NCI-H510A treated with DMSO at 0.1 percent for 48 hours (cell line): ENCODE results near the gene RPS6KA6.

ENCODE experiments used
- DNase-seq: peaks from one replicate; lab custom pipeline; 2025; lab: John Stamatoyannopoulos, UW

RPS6KA6 gene

DNA sequence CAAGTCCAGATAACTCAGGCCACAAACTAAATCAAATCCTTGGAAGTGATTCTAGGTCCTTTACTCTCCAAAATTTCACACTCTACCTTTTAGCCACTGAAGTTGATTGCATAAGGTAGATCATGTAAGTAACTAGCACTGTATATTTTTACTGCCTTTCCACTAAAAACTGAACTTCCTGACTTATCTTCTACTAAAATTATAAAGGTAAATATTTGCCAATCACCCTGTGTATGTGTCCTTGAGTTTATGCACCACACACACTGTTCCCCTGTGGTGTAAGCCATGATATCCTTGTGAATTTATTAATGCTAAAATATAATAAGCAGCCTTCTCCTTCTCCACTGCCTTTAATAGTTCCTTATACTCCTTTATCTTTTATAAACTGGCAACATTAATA lies 25.6 kb downstream of the RPS6KA6 start:
- DNase-seq = no peak

DNA sequence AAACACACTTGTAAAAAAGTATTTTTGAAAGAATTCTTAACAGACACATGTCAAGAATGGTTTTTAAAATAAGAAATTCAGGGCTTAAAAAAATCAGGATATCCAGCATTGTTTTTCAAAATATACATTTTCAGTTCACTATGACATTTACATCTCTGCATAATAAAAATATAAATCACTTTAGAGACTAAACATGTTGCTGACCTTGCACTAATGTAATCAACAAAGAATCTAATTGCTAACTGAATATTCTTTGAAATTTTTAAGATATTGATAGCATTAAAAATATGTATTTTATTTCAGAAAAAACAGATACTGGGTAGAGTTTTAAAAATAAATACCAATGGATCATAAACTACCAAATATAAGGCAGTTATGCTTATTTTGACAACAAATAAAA lies 26.4 kb downstream of the RPS6KA6 start:
- no peak for DNase-seq

DNA sequence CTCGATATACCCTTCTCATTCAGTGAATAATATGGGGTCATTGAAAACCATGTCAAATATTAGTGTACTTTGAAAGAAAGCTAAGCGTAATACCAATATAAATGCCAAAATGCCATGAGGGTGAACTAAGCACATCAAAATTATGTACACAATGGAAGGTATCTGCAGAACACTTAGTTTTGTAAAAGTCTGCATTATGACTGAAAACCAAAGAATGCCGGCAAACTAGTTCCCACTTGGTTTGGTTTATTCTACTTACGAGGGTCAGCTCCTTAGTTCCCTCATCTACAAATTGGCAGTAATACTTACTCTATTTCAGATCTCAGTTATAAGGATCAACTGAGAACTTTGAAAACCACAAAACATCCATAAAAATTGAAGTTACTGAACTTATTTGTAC lies 27.3 kb downstream of the RPS6KA6 start:
- no peak for DNase-seq

DNA sequence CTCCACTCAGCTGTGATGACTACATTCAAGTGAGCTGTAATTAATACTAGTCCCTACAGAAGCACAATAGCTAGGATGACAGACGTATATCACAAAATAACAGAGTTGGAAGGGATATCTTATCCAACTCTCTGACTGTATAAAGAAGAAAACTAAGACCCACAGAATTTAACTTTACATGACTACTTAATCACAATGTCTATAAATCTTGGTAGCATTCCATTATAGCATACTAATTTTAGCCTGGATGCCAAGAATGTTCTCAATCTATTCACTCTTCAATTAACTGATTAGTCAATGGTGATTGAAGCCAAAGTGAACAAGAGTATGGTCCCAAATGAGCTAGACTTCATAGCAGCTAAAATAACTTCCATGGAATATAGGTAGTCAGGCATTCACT lies 31.2 kb downstream of the RPS6KA6 start:
- no peak for DNase-seq

DNA sequence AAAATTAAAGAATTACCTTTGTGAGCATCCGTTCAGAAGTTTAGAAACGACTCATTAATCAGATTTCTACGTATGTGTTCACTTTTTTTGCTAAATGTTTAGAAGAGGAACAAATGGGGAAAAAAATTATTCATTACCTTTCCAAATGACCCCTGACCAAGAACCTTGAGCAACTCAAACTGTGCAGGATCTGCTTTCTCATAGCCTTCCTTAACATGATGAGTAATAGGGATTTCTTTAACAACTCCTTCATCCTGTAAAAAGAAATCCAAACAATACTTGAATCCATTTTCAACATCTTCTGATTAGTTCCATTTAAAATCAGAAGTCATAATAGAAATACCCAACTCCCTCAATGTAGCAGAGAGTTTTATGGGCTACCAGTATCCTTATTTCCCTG lies 32.1 kb downstream of the RPS6KA6 start:
- DNase-seq = no peak

DNA sequence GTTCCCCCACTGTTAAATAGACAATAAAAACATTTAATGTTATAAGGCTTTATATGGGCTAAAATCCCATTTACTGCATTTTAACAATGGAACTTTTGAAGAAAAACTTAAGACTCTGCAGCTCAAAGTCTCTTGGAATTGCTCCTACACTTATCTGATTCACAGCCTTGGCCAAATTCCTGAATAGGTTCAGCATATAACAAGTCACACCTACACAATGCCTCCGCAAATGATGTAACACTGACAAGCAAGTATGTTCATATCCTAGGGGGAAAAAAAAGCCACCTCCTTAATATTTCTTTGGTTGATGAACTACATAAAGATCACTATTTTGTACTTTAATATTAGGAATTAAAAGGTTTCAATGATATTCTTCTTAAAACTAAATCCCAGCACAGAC lies 34.5 kb downstream of the RPS6KA6 start:
- DNase-seq = no peak

DNA sequence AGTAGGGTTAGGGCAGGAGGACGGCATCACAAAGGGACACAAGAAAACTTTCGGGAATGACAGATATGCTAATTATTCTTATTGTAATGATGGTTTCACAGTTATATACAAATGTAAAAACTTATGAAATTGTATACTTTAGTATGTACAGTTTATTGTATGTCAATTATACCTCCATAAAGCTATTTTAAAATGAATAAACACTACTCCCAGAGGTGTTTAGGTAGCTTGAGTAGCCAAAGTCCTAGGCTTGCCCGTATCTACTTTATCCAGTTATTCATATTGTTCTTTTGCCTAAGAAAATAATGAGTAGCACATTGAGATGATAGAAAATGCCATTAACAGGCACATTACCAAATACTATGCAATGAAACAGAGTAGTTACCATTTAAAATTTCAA lies 43.0 kb downstream of the RPS6KA6 start:
- no peak for DNase-seq

DNA sequence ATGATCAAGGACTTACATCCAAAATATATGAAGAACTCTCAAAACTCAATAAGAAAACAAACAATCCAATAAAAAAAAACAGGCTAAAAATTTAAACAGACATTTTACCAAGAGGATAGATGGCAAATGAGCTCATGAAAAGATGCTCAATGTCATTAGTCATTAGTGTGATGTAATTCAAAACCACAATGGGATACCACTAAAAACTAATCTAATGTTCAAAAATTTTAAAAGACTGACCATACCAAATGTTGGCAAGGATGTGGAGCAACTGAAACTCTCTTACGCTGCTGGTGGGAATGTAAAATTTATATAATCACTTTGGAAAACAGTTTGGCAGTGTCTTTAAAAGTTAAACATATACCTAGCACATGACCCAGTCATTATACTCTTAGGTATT lies 43.7 kb downstream of the RPS6KA6 start:
- DNase-seq = no peak

DNA sequence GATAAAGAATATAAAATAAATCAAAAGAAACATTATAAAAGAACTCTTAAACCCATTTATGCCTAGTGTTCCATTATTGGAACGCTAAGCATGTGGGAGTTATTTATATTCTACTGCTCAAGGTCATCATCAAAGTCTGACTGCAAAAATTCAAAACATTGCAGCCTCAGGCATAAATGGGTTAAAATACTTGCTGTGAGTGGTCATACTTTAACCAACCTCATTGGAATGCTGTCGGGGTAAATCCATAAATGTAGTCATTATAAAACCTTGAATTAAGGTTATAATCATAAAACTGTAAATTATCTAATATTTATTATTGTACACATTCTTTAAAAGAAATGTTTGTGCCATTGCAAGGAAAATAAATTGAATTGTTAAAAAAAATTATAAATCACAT lies 55.0 kb downstream of the RPS6KA6 start:
- DNase-seq = no peak

DNA sequence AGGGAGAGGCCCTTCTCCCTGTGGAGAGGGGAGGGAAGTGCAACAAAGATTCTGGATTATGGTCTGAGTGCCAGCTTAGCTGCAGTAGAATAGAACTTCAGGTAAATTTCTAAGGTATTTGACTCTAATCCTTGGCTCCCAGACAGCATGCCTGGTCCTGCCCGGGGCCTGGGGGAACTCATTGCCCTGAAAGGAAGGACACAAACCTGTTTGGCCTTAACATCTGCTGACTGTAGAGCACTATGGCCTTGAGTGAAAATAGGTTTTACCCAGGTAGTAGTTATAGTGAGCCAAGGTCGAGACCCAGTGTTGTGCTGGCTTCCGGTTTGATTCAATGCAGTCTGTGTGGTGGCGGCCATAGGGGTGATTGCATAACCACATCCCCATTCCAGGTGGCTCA lies 64.4 kb downstream of the RPS6KA6 start:
- no peak for DNase-seq

DNA sequence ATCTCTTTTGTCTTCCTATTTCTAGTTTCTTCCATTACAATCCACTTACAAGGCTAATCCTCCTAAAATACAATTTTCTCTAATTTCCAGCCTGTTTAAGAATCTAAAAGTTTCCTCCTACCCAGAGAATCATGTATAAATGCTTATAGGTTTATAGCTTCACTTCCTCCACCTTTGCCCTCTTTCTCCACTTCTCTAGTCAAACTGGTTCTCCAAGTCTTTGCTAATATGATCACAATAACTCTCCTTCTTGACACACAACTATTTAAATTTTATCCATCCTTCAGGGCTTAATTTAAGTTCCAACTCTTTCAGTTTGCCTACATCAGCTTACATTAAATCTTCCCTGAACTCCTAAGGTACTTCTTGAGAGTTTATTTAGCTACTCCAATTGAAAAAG lies 69.2 kb downstream of the RPS6KA6 start:
- DNase-seq = peak; percentile 7

DNA sequence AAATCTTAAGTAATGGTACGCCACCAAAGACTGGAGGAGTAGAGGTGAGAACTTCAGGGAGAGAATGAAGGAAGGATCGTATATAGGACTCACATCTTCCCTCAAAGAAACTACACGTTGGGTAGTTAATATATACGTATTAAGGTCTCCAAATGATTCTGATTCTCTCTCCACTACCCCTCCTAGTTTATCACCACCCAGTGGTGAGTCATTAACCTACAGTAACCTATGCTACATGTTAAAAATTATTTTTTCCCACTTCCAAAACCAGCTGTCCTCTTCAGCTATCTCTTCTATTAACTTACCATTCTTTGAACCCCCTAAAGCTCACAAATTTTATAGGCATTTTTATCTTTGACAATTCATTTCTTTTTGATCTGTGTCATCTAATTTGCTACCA lies 69.7 kb downstream of the RPS6KA6 start:
- no peak for DNase-seq

DNA sequence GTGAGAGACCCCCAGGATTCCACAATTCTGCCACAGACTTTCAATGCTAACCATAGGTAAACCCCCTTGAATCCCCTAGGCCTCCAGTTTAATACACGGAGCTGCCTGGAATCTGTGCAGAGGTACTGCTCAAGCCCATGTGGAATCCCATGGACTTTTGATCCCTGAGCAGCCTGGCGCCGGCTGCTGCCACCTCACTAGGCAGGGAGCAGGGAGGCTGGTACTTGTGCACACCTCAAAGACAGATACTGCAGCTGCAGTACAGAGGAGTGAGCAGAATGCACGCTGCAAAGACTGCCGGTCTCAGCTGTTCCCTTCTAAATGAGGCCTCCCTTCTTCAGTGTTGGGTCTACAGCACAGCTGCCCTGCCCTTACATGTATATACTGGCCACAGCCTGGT lies 79.4 kb downstream of the RPS6KA6 start:
- no peak for DNase-seq

DNA sequence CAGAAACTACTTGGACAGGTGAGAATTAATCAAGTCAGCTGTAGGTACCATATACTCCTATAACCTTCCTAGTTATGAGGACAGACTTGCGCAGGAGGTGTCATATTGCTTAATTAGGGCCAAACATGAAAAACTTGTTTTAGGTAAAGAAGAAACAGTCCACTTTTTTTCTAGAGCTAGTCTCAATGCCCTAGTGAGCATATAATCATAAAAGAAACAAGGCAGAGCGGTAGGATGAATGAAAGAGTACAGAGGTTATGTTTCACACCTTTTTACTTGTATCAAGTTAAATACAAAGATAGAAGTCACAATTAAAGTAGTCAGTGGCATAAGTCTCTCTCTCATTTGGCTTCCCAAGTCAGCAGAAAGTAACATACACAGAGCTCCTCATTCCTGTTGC lies 88.9 kb downstream of the RPS6KA6 start:
- DNase-seq = no peak

DNA sequence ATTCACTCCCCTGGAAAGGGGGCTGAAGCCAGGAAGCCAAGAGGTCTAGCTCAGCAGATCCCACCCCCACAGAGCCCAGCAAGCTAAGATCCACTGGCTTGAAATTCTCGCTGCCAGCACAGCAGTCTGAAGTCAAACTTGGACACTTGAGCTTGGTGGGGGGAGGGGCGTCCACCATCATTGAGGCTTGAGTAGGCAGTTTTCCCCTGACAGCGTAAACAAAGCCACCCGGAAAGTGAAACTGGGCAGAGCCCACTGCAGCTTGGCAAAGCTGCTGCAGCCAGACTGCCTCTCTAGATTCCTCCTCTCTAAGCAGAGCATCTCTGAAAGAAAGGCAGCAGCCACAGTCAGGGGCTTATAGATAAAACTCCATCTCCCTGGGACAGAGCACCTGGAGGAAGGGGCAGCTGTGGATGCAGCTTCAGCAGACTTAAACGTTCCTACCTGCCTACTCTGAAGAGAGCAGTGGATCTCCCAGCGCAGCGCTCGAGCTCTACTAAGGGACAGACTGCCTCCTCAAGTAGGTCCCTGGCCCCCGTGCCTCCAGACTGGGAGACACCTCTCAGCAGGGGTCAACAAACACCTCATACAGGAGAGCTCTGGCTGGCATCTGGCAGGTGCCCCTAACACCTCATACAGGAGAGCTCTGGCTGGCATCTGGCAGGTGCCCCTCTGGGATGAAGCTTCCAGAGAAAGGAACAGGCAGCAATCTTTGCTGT lies 108.4 kb downstream of the RPS6KA6 start:
- DNase-seq = peak; percentile 61

DNA sequence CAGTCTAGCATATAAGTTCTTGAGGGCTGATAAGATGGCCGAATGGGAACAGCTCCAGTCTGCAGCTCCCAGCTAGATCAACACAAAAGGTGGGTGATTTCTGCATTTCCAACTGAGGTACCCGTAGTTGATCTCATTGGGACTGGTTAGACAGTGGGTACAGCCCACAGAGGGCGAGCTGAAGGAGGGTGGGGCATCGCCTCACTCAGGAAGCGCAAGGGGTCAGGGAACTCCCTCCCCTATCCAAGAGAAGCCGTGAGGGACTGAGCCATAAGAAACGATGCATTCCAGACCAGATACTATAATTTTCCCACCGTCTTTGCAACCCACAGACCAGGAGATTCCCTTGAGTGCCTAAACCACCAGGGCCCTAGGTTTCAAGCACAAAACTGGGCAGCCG lies 109.0 kb downstream of the RPS6KA6 start:
- peak; percentile 12 for DNase-seq

DNA sequence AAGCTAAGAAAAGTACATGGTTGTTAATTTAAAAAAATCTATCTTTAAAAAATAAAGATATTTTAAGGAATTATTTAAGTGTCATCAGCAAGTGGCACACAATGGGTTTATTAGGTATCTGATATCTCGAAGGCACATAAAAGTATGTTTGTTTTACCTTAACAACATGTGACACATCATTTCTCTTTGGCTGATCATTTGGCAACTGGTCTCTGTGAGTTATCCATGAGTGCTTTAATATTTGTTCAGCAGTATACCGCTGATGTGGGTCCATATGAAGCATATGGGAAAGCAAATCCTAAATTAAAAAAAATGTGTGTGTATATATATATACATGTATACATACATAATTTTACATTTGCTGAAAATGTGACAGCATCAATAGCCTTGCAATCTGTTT lies 123.2 kb downstream of the RPS6KA6 start:
- peak; percentile 28 for DNase-seq

DNA sequence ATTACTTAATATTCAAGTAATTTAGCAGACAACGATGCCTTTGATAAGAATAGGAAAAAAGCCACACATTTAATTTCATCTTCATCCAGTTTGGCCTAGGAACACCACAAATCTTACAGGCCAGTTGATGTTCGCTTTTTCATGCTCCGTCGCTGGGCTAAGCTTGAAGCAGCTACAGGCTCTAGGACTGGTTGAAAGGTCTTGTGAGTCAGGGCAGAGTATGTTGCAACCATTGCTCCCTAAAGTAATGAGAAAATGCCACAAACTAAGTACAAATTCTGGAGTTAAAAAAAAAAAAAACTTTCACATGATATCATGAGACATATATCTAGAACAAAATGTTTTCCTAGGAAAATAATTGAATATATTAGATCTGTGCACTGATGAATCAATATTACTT lies 123.8 kb downstream of the RPS6KA6 start:
- peak; percentile 28 for DNase-seq

DNA sequence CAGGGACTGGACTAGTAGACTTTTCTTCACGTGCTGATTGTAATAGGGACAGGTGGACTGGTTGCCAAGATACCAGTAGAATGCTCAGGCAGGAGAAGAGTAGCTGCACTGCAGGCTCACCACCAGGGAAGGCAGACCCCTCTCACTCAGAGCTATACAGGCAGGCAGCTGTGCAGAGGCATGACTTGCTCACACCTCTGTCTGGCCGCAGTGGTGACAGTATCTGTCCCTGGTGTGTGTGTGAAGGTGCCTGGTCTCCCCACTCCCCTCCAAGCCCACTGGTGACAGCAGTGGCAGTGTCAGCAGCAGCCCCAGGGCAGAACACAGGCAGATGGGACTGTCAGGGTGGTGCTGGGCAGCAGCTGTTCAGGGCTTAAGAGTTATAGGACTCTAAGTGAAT lies 140.7 kb downstream of the RPS6KA6 start:
- DNase-seq = peak; percentile 2

DNA sequence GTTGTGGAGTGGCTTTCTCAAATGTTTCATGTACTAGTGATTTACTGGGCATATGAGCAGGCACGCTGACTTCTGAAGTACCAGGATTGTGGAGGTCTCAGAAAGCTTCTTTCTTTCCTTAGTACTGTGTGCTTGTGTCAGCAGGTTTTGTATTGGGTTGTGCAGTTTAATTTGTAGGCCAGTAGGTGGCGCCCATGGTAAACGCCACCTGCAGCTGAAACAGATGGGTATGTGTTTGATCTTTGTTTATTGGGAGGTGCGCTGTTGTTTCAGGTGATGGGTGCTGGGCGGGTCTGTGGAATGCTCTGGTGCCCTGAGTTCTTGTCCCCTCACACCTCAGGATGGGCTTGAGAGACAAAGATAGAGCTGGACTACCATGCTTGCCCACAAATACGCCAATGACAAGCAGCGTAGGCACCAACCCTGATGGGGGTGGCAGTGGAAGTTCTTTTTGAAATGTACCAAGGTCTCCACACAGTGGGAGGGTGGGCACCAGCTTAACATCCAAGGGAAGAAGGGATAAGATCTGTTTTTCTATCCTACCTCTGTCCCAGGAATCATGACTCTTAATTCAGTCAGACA lies 141.5 kb downstream of the RPS6KA6 start:
- DNase-seq = peak; percentile 64

DNA sequence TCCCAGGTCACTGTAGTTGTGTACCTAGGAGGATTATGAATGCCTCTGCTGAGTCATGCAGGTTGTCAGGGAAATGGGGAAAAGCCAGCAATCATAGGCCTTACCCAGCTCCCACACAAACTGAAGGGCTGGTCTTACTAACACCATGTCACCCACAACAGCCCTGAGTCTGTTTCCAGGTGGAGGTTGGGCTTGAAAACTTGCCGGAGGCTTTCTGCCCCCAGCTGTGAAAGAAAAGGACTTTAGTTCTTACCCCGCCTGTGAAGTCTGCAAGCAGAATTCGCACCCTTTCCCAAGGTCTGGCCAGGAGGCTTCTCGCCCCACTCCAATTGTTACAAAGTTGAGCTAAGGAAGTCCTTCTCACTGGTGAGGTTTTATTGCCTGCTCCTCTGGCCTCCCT lies 143.9 kb downstream of the RPS6KA6 start:
- DNase-seq = no peak
